ENCODE data around the gene PEX5L. TPM values are rescaled to one million over a fixed set of nuclear protein-coding genes. Genes with fewer than 3 reads are reported as not detected.

PEX5L gene
- total and polyA plus RNA-seq, 12 donors: 0.01 to 0.94 (median 0.36) TPM; not detected in 3

GRCh38 chr3:179995406-179995805, 41.3 kb downstream of the PEX5L start:
- TF ChIP-seq, protein P1, sequence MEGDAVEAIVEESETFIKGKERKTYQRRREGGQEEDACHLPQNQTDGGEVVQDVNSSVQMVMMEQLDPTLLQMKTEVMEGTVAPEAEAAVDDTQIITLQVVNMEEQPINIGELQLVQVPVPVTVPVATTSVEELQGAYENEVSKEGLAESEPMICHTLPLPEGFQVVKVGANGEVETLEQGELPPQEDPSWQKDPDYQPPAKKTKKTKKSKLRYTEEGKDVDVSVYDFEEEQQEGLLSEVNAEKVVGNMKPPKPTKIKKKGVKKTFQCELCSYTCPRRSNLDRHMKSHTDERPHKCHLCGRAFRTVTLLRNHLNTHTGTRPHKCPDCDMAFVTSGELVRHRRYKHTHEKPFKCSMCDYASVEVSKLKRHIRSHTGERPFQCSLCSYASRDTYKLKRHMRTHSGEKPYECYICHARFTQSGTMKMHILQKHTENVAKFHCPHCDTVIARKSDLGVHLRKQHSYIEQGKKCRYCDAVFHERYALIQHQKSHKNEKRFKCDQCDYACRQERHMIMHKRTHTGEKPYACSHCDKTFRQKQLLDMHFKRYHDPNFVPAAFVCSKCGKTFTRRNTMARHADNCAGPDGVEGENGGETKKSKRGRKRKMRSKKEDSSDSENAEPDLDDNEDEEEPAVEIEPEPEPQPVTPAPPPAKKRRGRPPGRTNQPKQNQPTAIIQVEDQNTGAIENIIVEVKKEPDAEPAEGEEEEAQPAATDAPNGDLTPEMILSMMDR (IDR thresholded peaks at IDR 0.05): no peak
- DNase-seq: no peak
- no peak overlapping the region for H3K27ac ChIP-seq
- WGBS, 2 donors: 56 to 60% methylated on average over 2 of the region's 2 CpGs
- intact Hi-C loops (cut with DNase I): no loop called here
- no peak for ATAC-seq
- H3K4me3 ChIP-seq: no peak overlapping the region
- no peaks in the 10 kb centered on the region for H3K36me3 ChIP-seq
- H3K27me3 ChIP-seq: peaks cover 0 to under 1% (median 0%) of the 10 kb centered on the region in 7 donors
- H3K9me3 ChIP-seq: peaks cover 0 to 12% (median 0%) of the 10 kb centered on the region in 11 donors
- H3K4me1 ChIP-seq: no peaks in the 10 kb centered on the region

DNA sequence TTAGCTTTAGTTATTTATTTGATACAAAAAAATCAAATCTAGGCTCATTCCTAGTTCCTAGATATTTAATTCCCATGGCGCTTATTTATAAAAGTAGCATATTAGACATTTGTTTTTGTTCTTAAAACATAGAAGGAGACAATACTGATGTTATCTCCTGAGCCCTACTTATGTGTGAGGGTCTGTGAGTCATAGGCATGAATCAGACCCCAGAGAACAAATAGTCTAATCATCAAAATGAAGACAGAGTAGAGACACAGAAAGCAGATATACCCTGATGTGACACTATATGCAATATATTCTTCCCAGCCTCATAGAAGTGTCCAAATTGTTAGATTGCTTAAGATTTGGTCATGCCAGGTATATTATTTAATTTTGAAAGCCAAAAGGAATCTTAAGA, 44.9 kb downstream of the PEX5L start:
- ATAC-seq (no peak), DNase-seq (no peak)
- H3K9me3 ChIP-seq: peaks cover 0 to 8% (median 0%) of the 10 kb centered on the region in 11 donors
- H3K27ac ChIP-seq: no peak overlapping the region
- no peaks in the 10 kb centered on the region for H3K27me3 ChIP-seq
- intact Hi-C loops (cut with DNase I): no loop called here
- WGBS, 2 donors: 86 to 87% methylated on average over 1 of the region's 1 CpG
- TF ChIP-seq, protein P1 (IDR thresholded peaks at IDR 0.05): no peak
- no peaks in the 10 kb centered on the region for H3K36me3 ChIP-seq
- H3K4me3 ChIP-seq: no peak overlapping the region
- H3K4me1 ChIP-seq: no peaks in the 10 kb centered on the region

DNA sequence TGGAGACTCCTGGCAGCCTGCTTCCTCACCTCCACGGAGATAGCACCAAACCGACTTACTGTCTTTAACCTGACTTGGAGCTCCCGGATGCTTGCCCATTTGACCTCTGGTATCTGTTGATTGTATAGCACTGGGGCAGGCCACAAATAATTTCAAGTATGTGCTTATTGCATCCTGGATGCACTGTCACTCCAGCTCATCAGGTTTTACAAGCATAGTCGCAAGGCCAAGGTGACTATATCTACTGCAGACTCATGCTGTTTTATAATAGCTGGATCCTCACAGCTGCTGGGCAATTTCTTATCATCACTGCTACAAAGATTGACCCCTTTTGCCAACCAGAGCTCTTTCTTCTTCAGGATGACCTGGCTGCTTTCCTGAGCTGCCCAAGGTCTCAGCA, 45.6 kb downstream of the PEX5L start:
- WGBS, 2 donors: 60% methylated on average over 4 of the region's 4 CpGs
- no peak for DNase-seq
- TF ChIP-seq, protein P1 (IDR thresholded peaks at IDR 0.05): no peak
- Histone ChIP-seq H3K36me3 (no peaks in the 10 kb centered on the region), H3K9me3 (peaks cover 0 to under 1% (median 0%) of the 10 kb centered on the region in 11 donors), H3K4me3 (no peak overlapping the region), H3K27me3 (no peaks in the 10 kb centered on the region), H3K4me1 (no peaks in the 10 kb centered on the region), H3K27ac (no peak overlapping the region)
- intact Hi-C loops (cut with DNase I): no loop called here
- no peak for ATAC-seq

GRCh38 chr3:179981646-179982045, 55.1 kb downstream of the PEX5L start:
- H3K27ac ChIP-seq: no peak overlapping the region
- DNase-seq (no peak), ATAC-seq (no peak)
- no peak overlapping the region for H3K4me3 ChIP-seq
- no peaks in the 10 kb centered on the region for H3K36me3 ChIP-seq
- H3K9me3 ChIP-seq: no peaks in the 10 kb centered on the region
- no peaks in the 10 kb centered on the region for H3K4me1 ChIP-seq
- peaks cover 0 to 13% (median 0%) of the 10 kb centered on the region in 7 donors for H3K27me3 ChIP-seq
- TF ChIP-seq, protein P1 (IDR thresholded peaks at IDR 0.05): no peak
- intact Hi-C loops (cut with DNase I): no loop called here

All from heart right ventricle (tissue), 16 donors.